Measurements from ENCODE around the gene ZNF148.

- no peak for TF ChIP-seq CTCF (tag by site-specific recombination; IDR thresholded peaks at IDR 0.05)
- TF ChIP-seq ZBTB1 (tag by site-specific recombination; IDR thresholded peaks at IDR 0.05): no peak
- no peak for TF ChIP-seq ZNF623 (tag by site-specific recombination; IDR thresholded peaks at IDR 0.05)
- no peak for TF ChIP-seq ZNF37A (tag by site-specific recombination; IDR thresholded peaks at IDR 0.05)
- TF ChIP-seq ZNF140 (tag by site-specific recombination; IDR thresholded peaks at IDR 0.05): no peak
Measured at GRCh38 chr3:125212091-125212508, 163.0 kb downstream of the ZNF148 start.

Data from HEK293 (cell line).